GM21447 (cell line): ENCODE results near the gene ABCD3.

Source experiments
- ATAC-seq: cut with Tn5 transposase; IDR thresholded peaks from one replicate; pipeline ENCODE4 v1.9.1; 2021; ENCODE audit not compliant: unreplicated experiment

The ABCD3 gene

DNA sequence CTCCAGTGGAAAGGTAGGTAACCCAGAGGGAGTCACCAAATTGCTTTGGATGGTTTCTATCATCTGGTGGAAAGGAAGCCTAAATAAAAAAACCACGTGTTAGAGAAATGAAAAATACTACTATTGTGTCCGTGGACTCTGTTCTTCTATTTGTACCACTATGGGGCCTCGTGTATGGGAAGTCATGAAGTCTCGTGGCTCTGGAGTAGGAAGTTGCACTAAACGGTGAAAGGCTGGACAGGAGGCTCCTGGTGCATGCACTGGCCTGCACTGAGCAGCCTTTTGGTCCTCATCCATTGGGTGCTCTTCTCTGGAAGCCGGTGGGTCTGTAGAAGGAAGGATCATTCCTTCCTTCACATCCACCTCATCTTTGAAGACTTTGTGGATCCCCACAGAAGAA lies 106.3 kb downstream of the ABCD3 start:
- no peak for ATAC-seq

- no peak for ATAC-seq
Measured at GRCh38 chr1:94526152-94526980, 108.2 kb downstream of the ABCD3 start.

GRCh38 chr1:94527447-94528031 lies 109.3 kb downstream of the ABCD3 start:
- no peak for ATAC-seq

DNA sequence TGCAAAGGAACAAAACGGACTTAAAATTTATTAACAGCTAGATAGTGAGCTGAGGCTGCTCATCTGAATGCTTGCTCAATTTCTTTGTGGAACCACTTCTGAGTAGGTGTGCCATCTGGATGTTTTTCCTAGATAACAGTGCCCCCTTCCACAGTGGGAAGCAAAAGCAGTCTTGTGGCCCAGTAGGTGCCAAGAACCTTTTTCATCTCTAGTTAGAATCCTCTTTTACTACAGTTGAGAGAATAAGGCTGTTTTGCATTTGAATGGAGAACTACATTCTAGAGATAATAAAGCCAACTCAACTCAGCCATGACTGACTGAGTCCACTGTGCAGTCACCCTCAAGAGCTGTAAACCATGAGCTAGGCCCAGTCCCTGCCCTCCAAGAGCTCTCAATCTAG lies 110.1 kb downstream of the ABCD3 start:
- no peak for ATAC-seq

DNA sequence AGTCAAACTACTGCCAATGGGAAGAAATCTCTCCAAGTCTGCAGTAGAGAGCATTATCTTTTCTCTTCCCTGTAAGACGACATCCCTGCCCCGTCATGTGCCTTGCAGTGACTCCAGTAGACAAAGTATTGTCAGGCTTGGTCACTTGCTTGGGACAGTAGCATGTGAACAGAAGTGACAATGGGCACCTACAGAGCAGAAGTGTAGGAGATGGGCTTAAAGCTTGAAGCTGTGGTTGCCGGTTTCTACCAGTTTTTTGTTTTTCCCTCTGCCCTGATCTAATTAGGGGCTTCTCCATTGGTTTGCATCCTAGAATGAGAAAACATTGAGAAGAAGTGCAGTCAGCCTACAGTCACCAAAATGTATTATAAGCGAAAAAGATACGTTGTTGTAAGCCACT lies 110.6 kb downstream of the ABCD3 start:
- ATAC-seq: no peak

DNA sequence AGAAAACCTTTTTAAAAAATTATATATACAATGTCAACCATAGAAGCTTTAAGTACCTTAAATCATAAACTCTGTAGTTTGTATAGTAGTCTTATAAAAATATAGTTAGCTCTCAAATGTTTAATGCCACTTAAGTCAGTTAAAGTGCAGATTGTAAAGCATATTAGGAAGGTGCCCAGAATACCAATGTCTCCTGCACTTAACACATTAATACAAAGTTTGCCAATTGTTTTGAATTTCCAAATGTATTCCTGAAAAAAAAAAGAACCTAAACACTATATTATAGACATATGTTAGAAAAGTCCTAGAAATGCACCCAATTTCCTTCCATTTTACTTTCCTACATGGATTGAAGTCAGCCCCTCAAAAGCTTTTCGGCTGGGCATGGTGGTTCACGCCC lies 111.2 kb downstream of the ABCD3 start:
- no peak for ATAC-seq

DNA sequence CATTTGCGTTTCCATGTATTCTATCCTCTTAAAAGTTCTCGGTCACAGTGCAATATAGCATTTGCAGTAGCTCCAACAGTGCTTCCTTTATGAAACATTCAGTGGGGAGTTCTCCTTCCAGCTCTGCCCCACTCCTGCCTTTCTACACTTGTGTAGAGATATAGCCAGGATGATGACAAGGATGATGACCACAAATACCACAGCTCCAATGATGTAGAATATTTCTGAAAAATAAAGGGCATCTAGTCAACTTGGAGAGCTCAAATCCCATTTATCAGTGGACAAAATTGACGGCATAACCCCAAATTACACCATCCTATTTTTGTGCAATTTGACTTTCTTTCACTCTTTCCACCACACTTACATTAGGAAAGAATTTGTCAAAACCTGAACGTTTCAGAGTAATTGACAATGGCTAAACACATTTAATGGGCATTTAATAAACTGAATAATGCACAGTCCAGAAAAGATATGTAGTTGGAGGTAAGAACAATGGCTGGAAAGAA lies 112.2 kb downstream of the ABCD3 start:
- no peak for ATAC-seq

DNA sequence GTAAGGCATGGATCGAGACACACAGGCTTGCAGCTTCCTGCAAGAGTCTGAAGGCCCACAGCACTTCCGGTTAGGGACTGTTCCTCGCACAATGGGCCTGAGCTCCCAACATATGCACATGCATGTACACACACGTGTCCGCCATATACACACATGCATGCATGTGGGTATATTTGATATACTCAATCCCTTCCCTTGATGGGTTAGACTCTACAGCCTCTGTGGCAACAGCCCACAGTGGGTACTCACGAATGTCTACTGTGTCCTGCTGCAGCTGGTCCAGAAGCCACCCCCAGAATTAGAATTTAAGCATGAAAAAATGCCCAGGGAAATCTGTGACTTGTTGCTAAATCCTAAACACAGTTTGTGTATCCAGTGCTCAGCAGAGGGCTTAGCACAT lies 113.5 kb downstream of the ABCD3 start:
- no peak for ATAC-seq

- no peak for ATAC-seq
Measured at GRCh38 chr1:94532077-94532476, 113.9 kb downstream of the ABCD3 start.

GRCh38 chr1:94535095-94535494 lies 116.9 kb downstream of the ABCD3 start:
- ATAC-seq: no peak

- no peak for ATAC-seq
Measured at GRCh38 chr1:94535879-94536278, 117.7 kb downstream of the ABCD3 start.

DNA sequence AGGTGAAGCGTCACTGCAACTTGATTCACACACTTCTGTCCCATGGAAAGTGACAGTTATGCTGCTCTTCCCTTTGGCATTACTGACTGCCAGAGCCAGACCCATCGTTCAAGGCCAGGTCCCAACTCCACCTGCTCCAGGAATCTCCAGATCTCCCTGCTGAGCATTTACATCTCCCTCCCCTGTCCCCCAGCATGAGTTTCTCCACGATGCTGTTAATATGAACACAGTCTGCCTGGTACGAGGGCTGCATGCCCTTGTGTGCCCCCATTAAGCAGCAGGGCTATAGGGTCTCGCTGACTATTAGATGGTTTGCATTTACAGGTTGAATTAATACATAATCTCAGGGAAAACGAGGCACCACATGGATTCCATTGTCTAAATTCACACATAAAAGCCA lies 119.1 kb downstream of the ABCD3 start:
- no peak for ATAC-seq

DNA sequence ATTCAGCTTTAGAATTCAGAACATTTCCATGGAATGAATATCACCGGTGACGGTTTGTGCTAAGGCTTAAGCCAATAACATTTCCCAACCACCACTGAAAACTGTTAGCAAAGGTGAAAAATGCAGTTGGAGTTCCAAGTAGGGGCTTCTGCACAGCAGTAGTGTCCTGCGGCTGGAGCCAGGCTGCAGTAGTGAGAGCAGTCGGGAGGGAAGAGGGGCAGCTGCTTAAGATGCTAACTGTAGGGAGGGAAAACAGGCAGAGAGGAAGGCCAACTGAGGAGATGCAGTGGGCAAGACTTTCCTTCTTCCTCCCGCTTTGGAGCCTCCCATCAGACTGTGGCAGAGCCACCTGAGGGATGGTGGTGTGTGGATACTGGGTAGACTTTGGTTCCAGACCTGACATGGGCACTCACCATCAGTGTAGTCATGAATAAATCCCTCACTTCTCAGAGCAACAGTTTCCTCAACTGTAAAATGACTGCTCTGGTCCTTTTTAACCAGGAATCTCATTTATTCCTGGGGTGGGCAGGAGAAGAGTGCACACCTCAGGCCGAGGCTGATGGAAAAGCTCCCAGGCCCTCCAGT lies 120.1 kb downstream of the ABCD3 start:
- ATAC-seq: no peak

- ATAC-seq: no peak
Measured at GRCh38 chr1:94539496-94539895, 121.3 kb downstream of the ABCD3 start.

GRCh38 chr1:94540440-94541245 lies 122.5 kb downstream of the ABCD3 start:
- no peak for ATAC-seq

DNA sequence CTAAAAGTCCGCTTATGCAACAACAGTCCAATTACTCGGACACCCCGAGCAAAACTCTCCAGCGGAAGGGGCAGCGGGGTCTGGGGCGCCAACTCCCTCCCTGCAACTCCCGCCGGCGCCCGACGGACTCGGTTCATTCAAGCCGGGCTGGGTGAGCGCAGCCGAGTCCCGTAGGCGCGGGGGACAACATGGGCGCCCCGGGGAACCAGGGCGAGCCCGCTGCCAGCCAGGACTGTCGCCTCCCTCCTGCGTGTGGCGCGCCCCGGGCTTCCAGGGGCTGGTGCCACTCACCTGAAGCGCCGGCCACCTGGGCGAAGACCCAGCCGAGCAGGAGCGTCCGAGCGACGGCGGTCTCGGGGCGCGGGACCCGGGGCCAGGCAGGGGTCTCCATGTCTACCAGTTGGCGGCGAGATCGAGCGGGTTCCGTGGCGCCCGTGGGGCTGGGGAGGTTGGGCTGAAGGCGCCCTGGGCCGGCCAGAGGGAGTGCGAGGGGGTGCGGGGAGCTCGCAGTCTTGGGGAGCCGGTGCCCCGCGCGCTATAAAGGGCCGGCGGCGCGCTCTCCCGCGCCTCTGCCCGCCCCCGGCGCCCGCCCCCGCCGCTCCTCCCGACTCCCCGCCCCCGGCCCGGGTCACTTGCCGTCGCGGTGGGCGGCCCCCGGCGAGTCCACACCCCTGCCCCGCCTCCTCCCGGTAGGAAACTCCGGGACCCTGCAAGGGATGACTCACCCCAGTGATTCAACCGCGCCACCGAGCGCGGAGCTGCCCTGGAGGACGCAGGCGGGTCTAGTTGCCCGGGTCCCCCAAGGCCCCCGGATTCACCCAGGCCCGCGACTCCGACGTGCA lies 123.3 kb downstream of the ABCD3 start, which contains the start of gene F3:
Gene F3, minus strand, starts transcription at position 514 of the 842 bp plus-strand sequence. Its CDS starts 123 bp downstream, at position 391.
- peak; percentile 94 for ATAC-seq

DNA sequence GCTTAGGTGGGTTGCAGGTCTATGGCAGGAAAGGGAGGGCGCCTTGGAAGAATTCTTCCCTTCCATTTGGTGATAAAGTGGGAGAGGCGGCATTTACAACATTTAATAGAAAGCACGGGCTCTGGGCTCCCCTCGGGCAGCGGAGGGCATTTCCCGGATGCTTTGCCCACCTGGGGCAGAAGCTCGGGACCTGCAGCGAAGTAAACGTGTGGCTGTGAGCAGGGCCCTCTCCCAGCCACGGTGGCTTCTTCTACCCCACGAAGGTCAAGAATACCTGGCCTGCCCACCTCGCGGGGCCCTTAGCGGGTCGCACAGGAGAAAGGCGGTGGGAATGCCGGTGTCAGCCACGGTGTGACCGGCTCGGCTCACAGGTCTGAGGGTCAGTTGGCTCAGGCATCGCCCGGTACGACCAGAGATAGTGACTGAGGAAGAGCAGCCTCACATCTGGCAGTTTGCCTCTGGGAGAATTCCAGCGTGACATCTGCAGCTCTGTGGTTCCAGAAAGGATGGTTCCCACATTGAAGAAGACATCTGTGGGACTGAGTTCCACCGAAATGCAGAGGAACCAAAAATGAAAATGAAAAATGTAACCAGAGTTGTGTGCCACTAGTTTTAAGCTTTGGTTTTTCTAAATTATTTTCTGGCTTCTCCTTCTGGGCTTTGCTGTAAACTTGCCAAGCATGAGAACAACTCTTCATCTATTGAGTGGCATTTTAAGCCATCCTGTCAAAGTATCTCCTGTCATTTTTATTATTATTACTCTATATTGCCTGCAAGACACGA lies 124.1 kb downstream of the ABCD3 start:
- peak; percentile 24 for ATAC-seq

DNA sequence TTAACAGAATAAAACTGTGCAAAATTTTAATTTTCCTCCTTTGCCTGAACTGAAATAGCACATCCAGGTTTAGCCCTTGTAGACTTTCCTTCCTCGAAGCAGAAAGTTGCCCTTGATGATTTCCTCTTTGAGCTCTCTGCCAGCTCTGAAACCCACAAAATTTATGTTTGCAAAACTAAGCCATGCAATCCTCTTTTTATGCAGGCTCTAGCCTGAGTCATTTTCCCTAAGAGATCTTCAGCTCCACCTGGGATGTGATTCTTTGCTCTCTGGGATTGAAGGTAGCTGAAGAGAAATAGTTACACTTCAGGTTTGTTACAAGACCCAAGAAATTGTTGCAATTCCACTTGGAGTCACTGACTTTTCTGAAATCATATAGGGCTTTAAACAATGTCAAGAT lies 124.8 kb downstream of the ABCD3 start:
- ATAC-seq: no peak

- ATAC-seq: no peak
Measured at GRCh38 chr1:94543893-94544635, 125.9 kb downstream of the ABCD3 start.
